Mesendoderm (in vitro differentiated cells): ENCODE measurements around the gene LRBA.

ENCODE experiments used
- DNase-seq: peaks from one replicate; pipeline ENCODE4 v3.0.0; 2013
- H2AK5ac ChIP-seq: 2 replicates; pipeline ENCODE4 v1.6.1; 2013; ENCODE audit warnings: low read length, inconsistent platforms
- H2BK120ac ChIP-seq: 2 replicates; pipeline ENCODE4 v1.6.1; 2013; ENCODE audit warnings: low read depth, mild to moderate bottlenecking, low read length, moderate library complexity, mixed read lengths
- H2BK15ac ChIP-seq: replicated peaks from 2 replicates; pipeline ENCODE4 v1.6.1; 2013; ENCODE audit warnings: low read depth, mild to moderate bottlenecking, moderate library complexity
- H2BK5ac ChIP-seq: 2 replicates; pipeline ENCODE4 v1.6.1; 2013; ENCODE audit warnings: low read length, inconsistent platforms
- H3K18ac ChIP-seq: 2 replicates; pipeline ENCODE4 v1.6.1; 2013; ENCODE audit warnings: mild to moderate bottlenecking, low read length, mixed read lengths
- H3K23ac ChIP-seq: one replicate; pipeline ENCODE4 v1.6.1; 2013; ENCODE audit warnings: low read length
- H3K27ac ChIP-seq: 2 replicates; pipeline ENCODE4 v1.5.1; 2013; ENCODE audit warnings: low read depth, mild to moderate bottlenecking, inconsistent platforms, low read length, moderate library complexity
- H3K27me3 ChIP-seq: 2 replicates; pipeline ENCODE4 v1.6.1; 2013; ENCODE audit warnings: low read length, control low read depth, mild to moderate bottlenecking, inconsistent platforms; ENCODE audit not compliant: insufficient read depth, poor library complexity
- H3K36me3 ChIP-seq: 2 replicates; pipeline ENCODE4 v1.6.1; 2013; ENCODE audit warnings: low read length, inconsistent platforms; ENCODE audit not compliant: control insufficient read depth, insufficient read depth
- H3K4ac ChIP-seq: one replicate; pipeline ENCODE4 v1.6.1; 2013; ENCODE audit warnings: low read depth, mild to moderate bottlenecking, low read length, moderate library complexity
- H3K4me1 ChIP-seq: 2 replicates; pipeline ENCODE4 v1.6.1; 2013; ENCODE audit warnings: low read depth, low read length, inconsistent platforms; ENCODE audit not compliant: control insufficient read depth
- H3K4me2 ChIP-seq: 2 replicates; pipeline ENCODE4 v1.6.1; 2013; ENCODE audit warnings: low read length
- H3K4me3 ChIP-seq: 2 replicates; pipeline ENCODE4 v1.5.1; 2013; ENCODE audit warnings: mild to moderate bottlenecking, low read length
- H3K56ac ChIP-seq: one replicate; pipeline ENCODE4 v1.6.1; 2013; ENCODE audit warnings: low read length
- H3K79me1 ChIP-seq: 2 replicates; pipeline ENCODE4 v1.6.1; 2013; ENCODE audit warnings: low read length, inconsistent platforms
- H3K79me2 ChIP-seq: 2 replicates; pipeline ENCODE4 v1.6.1; 2013; ENCODE audit warnings: mild to moderate bottlenecking, low read length; ENCODE audit not compliant: control insufficient read depth, insufficient read depth
- H3K9ac ChIP-seq: 2 replicates; pipeline ENCODE4 v1.6.1; 2013; ENCODE audit warnings: low read length, inconsistent platforms
- H4K5ac ChIP-seq: one replicate; pipeline ENCODE4 v1.6.1; 2013; ENCODE audit warnings: low read length
- H4K8ac ChIP-seq: one replicate; pipeline ENCODE4 v1.6.1; 2013; ENCODE audit warnings: low read depth, mild to moderate bottlenecking, control low read depth, low read length, moderate library complexity
- WGBS: extraction: QIAGEN DNeasy Blood & Tissue Kit; methylation state at CpG from one replicate; pipeline ENCODE4 v1.1.7; 2013; ENCODE audit warnings: low lambda C conversion rate, missing lambda C conversion rate; ENCODE audit not compliant: insufficient coverage; ENCODE audit errors: extremely low coverage; 5-methylcytosine and 5-hydroxymethylcytosine counted together

Gene LRBA

GRCh38 chr4:150888217-150888616, 126.9 kb downstream of the LRBA start:
- DNase-seq, result no peak
- Histone ChIP-seq H3K79me2 (no peaks in the 10 kb centered on the region), H2BK120ac (no peak overlapping the region), H3K18ac (no peak overlapping the region), H2BK15ac (no peak overlapping the region), H3K27me3 (no peaks in the 10 kb centered on the region), H3K4me2 (no peak overlapping the region), H2AK5ac (no peak overlapping the region), H3K4ac (no peak overlapping the region), H4K5ac (no peak overlapping the region), H4K8ac (no peak overlapping the region), H3K36me3 (no peaks in the 10 kb centered on the region), H2BK5ac (no peak overlapping the region), H3K56ac (no peak overlapping the region), H3K27ac (no peak overlapping the region), H3K9ac (no peak overlapping the region), H3K79me1 (no peaks in the 10 kb centered on the region), H3K23ac (no peak overlapping the region), H3K4me3 (no peak overlapping the region), H3K4me1 (no peaks in the 10 kb centered on the region)
- no CpG with 5 or more reads among the region's 1 CpG for WGBS

DNA sequence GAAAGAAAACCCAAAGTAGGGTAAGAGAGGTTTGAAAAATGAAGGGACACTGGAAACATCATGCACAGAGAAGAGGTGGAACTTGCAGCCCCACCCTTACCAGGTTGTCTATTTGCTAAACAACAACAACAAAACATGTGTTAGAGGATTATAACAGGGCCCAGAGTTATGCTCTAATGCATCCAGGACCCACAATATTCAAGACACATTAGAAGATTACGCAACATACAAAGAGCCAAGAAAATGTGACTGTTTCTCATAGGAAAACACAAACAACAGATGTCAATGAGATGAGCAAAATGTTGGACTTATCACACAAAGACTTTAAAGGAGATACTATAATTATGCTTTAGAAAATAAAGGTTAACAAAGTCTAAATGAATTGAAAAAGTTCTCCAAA, 128.5 kb downstream of the LRBA start:
- Histone ChIP-seq H4K8ac (no peak overlapping the region), H3K4ac (no peak overlapping the region), H3K79me1 (no peaks in the 10 kb centered on the region), H3K27me3 (no peaks in the 10 kb centered on the region), H2AK5ac (no peak overlapping the region), H3K36me3 (no peaks in the 10 kb centered on the region), H3K4me3 (no peak overlapping the region), H2BK120ac (no peak overlapping the region), H4K5ac (no peak overlapping the region), H2BK15ac (no peak overlapping the region), H3K23ac (no peak overlapping the region), H3K4me1 (no peaks in the 10 kb centered on the region), H3K56ac (no peak overlapping the region), H2BK5ac (no peak overlapping the region), H3K79me2 (no peaks in the 10 kb centered on the region), H3K4me2 (no peak overlapping the region), H3K18ac (no peak overlapping the region), H3K9ac (no peak overlapping the region), H3K27ac (no peak overlapping the region)
- WGBS, result no CpG with 5 or more reads among the region's 1 CpG
- no peak for DNase-seq

- no peaks in the 10 kb centered on the region for H3K27me3 ChIP-seq
- no peaks in the 10 kb centered on the region for H3K79me2 ChIP-seq
- H2BK120ac ChIP-seq, result no peak overlapping the region
- no peak overlapping the region for H4K5ac ChIP-seq
- H2BK15ac ChIP-seq, result no peak overlapping the region
- no peak overlapping the region for H3K56ac ChIP-seq
- no peaks in the 10 kb centered on the region for H3K4me1 ChIP-seq
- no peak overlapping the region for H3K4me3 ChIP-seq
- WGBS, result no CpG with 5 or more reads among the region's 1 CpG
- no peak overlapping the region for H3K23ac ChIP-seq
- H3K27ac ChIP-seq, result no peak overlapping the region
- no peak overlapping the region for H2AK5ac ChIP-seq
- no peak for DNase-seq
- no peak overlapping the region for H3K4me2 ChIP-seq
- H3K36me3 ChIP-seq, result no peaks in the 10 kb centered on the region
- H3K79me1 ChIP-seq, result no peaks in the 10 kb centered on the region
- H3K18ac ChIP-seq, result no peak overlapping the region
- H2BK5ac ChIP-seq, result no peak overlapping the region
- no peak overlapping the region for H3K4ac ChIP-seq
- no peak overlapping the region for H3K9ac ChIP-seq
- H4K8ac ChIP-seq, result no peak overlapping the region
Measured at GRCh38 chr4:150884625-150885024, 130.5 kb downstream of the LRBA start.

DNA sequence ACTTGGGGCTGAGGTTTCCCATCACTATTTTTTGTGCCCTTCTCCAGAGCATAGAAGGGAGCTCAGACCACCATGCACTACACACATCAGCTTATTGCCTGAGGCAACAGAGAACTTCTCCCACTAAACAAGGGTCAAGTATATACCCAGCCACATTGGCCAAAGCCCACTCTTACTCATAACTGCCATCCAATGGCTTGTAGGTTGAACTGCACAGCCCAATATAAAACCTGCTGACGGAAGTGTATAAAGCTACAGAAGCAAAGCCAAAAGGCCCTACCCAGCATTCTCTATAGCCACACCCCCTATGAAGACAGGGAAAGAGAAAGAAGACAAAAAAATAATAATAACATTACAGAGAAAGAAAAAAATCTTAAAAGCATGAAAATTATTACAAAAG, 139.7 kb downstream of the LRBA start:
- no peak overlapping the region for H3K9ac ChIP-seq
- no peaks in the 10 kb centered on the region for H3K79me1 ChIP-seq
- no peaks in the 10 kb centered on the region for H3K79me2 ChIP-seq
- no peaks in the 10 kb centered on the region for H3K27me3 ChIP-seq
- H2BK5ac ChIP-seq, result no peak overlapping the region
- no peak overlapping the region for H3K27ac ChIP-seq
- H4K8ac ChIP-seq, result no peak overlapping the region
- no peak overlapping the region for H3K18ac ChIP-seq
- no peak overlapping the region for H2BK120ac ChIP-seq
- H2BK15ac ChIP-seq, result no peak overlapping the region
- no CpG with 5 or more reads among the region's 1 CpG for WGBS
- H3K4me1 ChIP-seq, result no peaks in the 10 kb centered on the region
- H3K56ac ChIP-seq, result no peak overlapping the region
- DNase-seq, result peak; percentile 44
- H3K4ac ChIP-seq, result no peak overlapping the region
- no peak overlapping the region for H3K23ac ChIP-seq
- no peak overlapping the region for H4K5ac ChIP-seq
- no peak overlapping the region for H2AK5ac ChIP-seq
- H3K4me2 ChIP-seq, result no peak overlapping the region
- no peaks in the 10 kb centered on the region for H3K36me3 ChIP-seq
- H3K4me3 ChIP-seq, result no peak overlapping the region

GRCh38 chr4:150874338-150875226, 140.5 kb downstream of the LRBA start:
- DNase-seq, result no peak
- Histone ChIP-seq H3K4me2 (no peak overlapping the region), H3K27me3 (no peaks in the 10 kb centered on the region), H3K9ac (no peak overlapping the region), H2AK5ac (no peak overlapping the region), H3K27ac (no peak overlapping the region), H3K4ac (no peak overlapping the region), H3K23ac (no peak overlapping the region), H3K79me2 (no peaks in the 10 kb centered on the region), H3K4me3 (no peak overlapping the region), H2BK15ac (no peak overlapping the region), H3K4me1 (no peaks in the 10 kb centered on the region), H2BK120ac (no peak overlapping the region), H2BK5ac (no peak overlapping the region), H3K18ac (no peak overlapping the region), H3K79me1 (no peaks in the 10 kb centered on the region), H3K56ac (no peak overlapping the region), H4K8ac (no peak overlapping the region), H4K5ac (no peak overlapping the region), H3K36me3 (no peaks in the 10 kb centered on the region)
- no CpG with 5 or more reads among the region's 6 CpGs for whole genome bisulfite sequencing

- no peak overlapping the region for H3K56ac ChIP-seq
- H3K4ac ChIP-seq, result no peak overlapping the region
- no peaks in the 10 kb centered on the region for H3K36me3 ChIP-seq
- H3K27ac ChIP-seq, result no peak overlapping the region
- no CpG with 5 or more reads among the region's 4 CpGs for WGBS
- H3K9ac ChIP-seq, result no peak overlapping the region
- no peaks in the 10 kb centered on the region for H3K27me3 ChIP-seq
- H3K4me2 ChIP-seq, result no peak overlapping the region
- H3K4me3 ChIP-seq, result no peak overlapping the region
- no peak overlapping the region for H2AK5ac ChIP-seq
- no peak overlapping the region for H2BK120ac ChIP-seq
- no peak overlapping the region for H2BK5ac ChIP-seq
- no peak overlapping the region for H3K23ac ChIP-seq
- H3K79me2 ChIP-seq, result no peaks in the 10 kb centered on the region
- no peaks in the 10 kb centered on the region for H3K79me1 ChIP-seq
- no peak overlapping the region for H3K18ac ChIP-seq
- H4K5ac ChIP-seq, result no peak overlapping the region
- H3K4me1 ChIP-seq, result no peaks in the 10 kb centered on the region
- no peak overlapping the region for H4K8ac ChIP-seq
- H2BK15ac ChIP-seq, result no peak overlapping the region
- peak; percentile 87 for DNase-seq
Measured at GRCh38 chr4:150867148-150867547, 147.9 kb downstream of the LRBA start.
